ENCODE results near the gene MT1E.
"Not testable (repeated sequence)": the region's sequence is repeated elsewhere in the genome, so short reads cannot be mapped to it uniquely, and the experiment has no call there.

The MT1E gene

GRCh38 chr16:56625140-56625942 lies at the start of gene MT1E:
Gene MT1E, plus strand, starts transcription at chr16:56625781. Its CDS starts 71 bp downstream, at chr16:56625852.
- DNase-seq (ENCODE audit: low spot score): peak; percentile 58

GRCh38 chr16:56576585-56577299 lies 48.8 kb upstream of the MT1E start:
- peak; percentile 90 for DNase-seq (ENCODE audit: low spot score)

- no peak for DNase-seq (ENCODE audit: low spot score)
These were observed 48.3 kb upstream of the MT1E start for GRCh38 chr16:56577300-56577625.

GRCh38 chr16:56580391-56581048 lies 45.1 kb upstream of the MT1E start:
- DNase-seq (ENCODE audit: low spot score): no peak

- not testable (repeated sequence) for DNase-seq (ENCODE audit: low spot score)
These were observed 42.7 kb upstream of the MT1E start for GRCh38 chr16:56582911-56583310.

GRCh38 chr16:56583351-56584168 lies 42.0 kb upstream of the MT1E start:
- no peak for DNase-seq (ENCODE audit: low spot score)

GRCh38 chr16:56584276-56584675 lies 41.3 kb upstream of the MT1E start:
- DNase-seq (ENCODE audit: low spot score): no peak

- no peak for DNase-seq (ENCODE audit: low spot score)
These were observed 36.8 kb upstream of the MT1E start for GRCh38 chr16:56588781-56589140.

- DNase-seq (ENCODE audit: low spot score): no peak
These were observed 36.2 kb upstream of the MT1E start, which contains the start of gene MT3 for GRCh38 chr16:56589141-56590039. Gene MT3, plus strand, starts transcription at chr16:56589528. Its CDS starts 63 bp downstream, at chr16:56589591.

- DNase-seq (ENCODE audit: low spot score): no peak
These were observed 34.1 kb upstream of the MT1E start for GRCh38 chr16:56591377-56592060.

GRCh38 chr16:56593573-56594291 lies 31.8 kb upstream of the MT1E start:
- DNase-seq (ENCODE audit: low spot score): no peak

GRCh38 chr16:56594292-56594619 lies 31.3 kb upstream of the MT1E start:
- DNase-seq (ENCODE audit: low spot score): no peak

GRCh38 chr16:56600398-56600999 lies 25.1 kb upstream of the MT1E start:
- DNase-seq (ENCODE audit: low spot score): no peak

GRCh38 chr16:56601325-56601724 lies 24.3 kb upstream of the MT1E start:
- no peak for DNase-seq (ENCODE audit: low spot score)

- no peak for DNase-seq (ENCODE audit: low spot score)
These were observed 22.0 kb upstream of the MT1E start for GRCh38 chr16:56603589-56603988.

- no peak for DNase-seq (ENCODE audit: low spot score)
These were observed 20.6 kb upstream of the MT1E start for GRCh38 chr16:56604966-56605365.

GRCh38 chr16:56605475-56605874 lies 20.1 kb upstream of the MT1E start:
- DNase-seq (ENCODE audit: low spot score): no peak

GRCh38 chr16:56606071-56606475 lies 19.5 kb upstream of the MT1E start:
- DNase-seq (ENCODE audit: low spot score): no peak

GRCh38 chr16:56606476-56607108 lies 19.0 kb upstream of the MT1E start:
- no peak for DNase-seq (ENCODE audit: low spot score)
